ENCODE data around the gene ACER2. TPM values are rescaled to one million over a fixed set of nuclear protein-coding genes. Genes with fewer than 3 reads are reported as not detected.

The ACER2 gene
- 8.2 and 15.6 TPM in 2 replicates for total RNA-seq

GRCh38 chr9:19408693-19409400 is at the start of gene ACER2:
TSS of gene ACER2 (plus strand) at chr9:19409009. CDS start at chr9:19409085, 76 bp downstream.

Other genes with a start within 250 kb of the ACER2 start
- 81.3 and 124 TPM in 2 replicates for gene DENND4C, start 178.3 kb upstream of the ACER2 start, total RNA-seq
- 2,068 and 2,958 TPM in 2 replicates for gene RPS6, start 28.8 kb upstream of the ACER2 start, total RNA-seq

Data from nasal cavity respiratory epithelium epithelial cell of viscerocranial mucosa (primary cell).